ENCODE data around the gene PLXNA1.

GRCh38 chr3:126992216-126992615 lies 9.3 kb downstream of the PLXNA1 start:
- TF ChIP-seq REST (IDR thresholded peaks at IDR 0.05; ENCODE audit: borderline replicate concordance): no peak
- TF ChIP-seq POLR2AphosphoS5 (IDR thresholded peaks at IDR 0.05): no peak
- TF ChIP-seq CTCF (IDR thresholded peaks at IDR 0.05; ENCODE audit: poor library complexity, severe bottlenecking): no peak
- TF ChIP-seq EP300 (conservative IDR thresholded peaks at IDR 0.05; ENCODE audit: poor library complexity, severe bottlenecking): no peak
- TF ChIP-seq RAD21 (conservative IDR thresholded peaks at IDR 0.05): no peak
- TF ChIP-seq SMC3 (conservative IDR thresholded peaks at IDR 0.05; ENCODE audit: poor library complexity): no peak
- no peak for TF ChIP-seq TAF1 (IDR thresholded peaks at IDR 0.05; ENCODE audit: low read depth)
- TF ChIP-seq EZH2 (IDR thresholded peaks at IDR 0.05; ENCODE audit: borderline replicate concordance, insufficient read depth, low read length, poor library complexity, severe bottlenecking): no peak
- no peak for TF ChIP-seq MXI1 (conservative IDR thresholded peaks at IDR 0.05; ENCODE audit: poor library complexity, severe bottlenecking)
